Measurements from ENCODE around the gene CIAO1.
"Not testable (repeated sequence)": the region's sequence is repeated elsewhere in the genome, so short reads cannot be mapped to it uniquely, and the experiment has no call there.

Gene CIAO1

GRCh38 chr2:96249654-96250053, 16.4 kb upstream of the CIAO1 start:
- no peak for DNase-seq

- no peak for DNase-seq
Observed at GRCh38 chr2:96250188-96250587, 15.8 kb upstream of the CIAO1 start.

GRCh38 chr2:96251721-96252292, 14.2 kb upstream of the CIAO1 start:
- peak in 24 of 56 donors; percentile 11 to 84 (median 30) for DNase-seq

- no peak for DNase-seq
Observed at GRCh38 chr2:96252526-96252925, 13.5 kb upstream of the CIAO1 start.

- DNase-seq, result no peak
Observed at GRCh38 chr2:96253006-96253405, 13.0 kb upstream of the CIAO1 start.

- no peak for DNase-seq
Observed at GRCh38 chr2:96254571-96254970, 11.5 kb upstream of the CIAO1 start.

- no peak for DNase-seq
Observed at GRCh38 chr2:96256611-96257113, 9.4 kb upstream of the CIAO1 start.

- DNase-seq, result not testable (repeated sequence)
Observed at GRCh38 chr2:96257744-96258143, 8.3 kb upstream of the CIAO1 start.

- DNase-seq, result no peak
Observed at GRCh38 chr2:96258166-96259022, 7.6 kb upstream of the CIAO1 start.

- DNase-seq, result no peak
Observed at GRCh38 chr2:96259497-96259921, 6.5 kb upstream of the CIAO1 start.

- peak in 5 of 56 donors; percentile 8 to 40 (median 23) for DNase-seq
Observed at GRCh38 chr2:96260387-96261260, 5.4 kb upstream of the CIAO1 start.

- DNase-seq, result no peak
Observed at GRCh38 chr2:96261328-96262003, 4.6 kb upstream of the CIAO1 start.

- no peak for DNase-seq
Observed at GRCh38 chr2:96262306-96262705, 3.7 kb upstream of the CIAO1 start.

GRCh38 chr2:96264086-96264485, 1.9 kb upstream of the CIAO1 start:
- no peak for DNase-seq

- DNase-seq, result peak in 16 of 56 donors; percentile 8 to 59 (median 40)
Observed at GRCh38 chr2:96264656-96265348, 1.2 kb upstream of the CIAO1 start.

GRCh38 chr2:96265349-96265839, 631 bp upstream of the CIAO1 start:
- DNase-seq, result peak in 25 of 56 donors; percentile 50 to 81 (median 65)

GRCh38 chr2:96267159-96267971, 1.3 kb downstream of the CIAO1 start:
- no peak for DNase-seq

- no peak for DNase-seq
Observed at GRCh38 chr2:96271995-96272394, 6.0 kb downstream of the CIAO1 start.

GRCh38 chr2:96273763-96274162, 7.7 kb downstream of the CIAO1 start:
- no peak for DNase-seq

Data from amygdala (tissue), 56 donors.